ENCODE data around the gene ZNF79. TPM values are rescaled to one million over a fixed set of nuclear protein-coding genes. Genes with fewer than 3 reads are reported as not detected.
A peak's percentile ranks its signal among the peaks of the same experiment; 100 is the strongest.

Gene ZNF79
- polyA plus RNA-seq, 1 donor = 5.7 TPM

DNA sequence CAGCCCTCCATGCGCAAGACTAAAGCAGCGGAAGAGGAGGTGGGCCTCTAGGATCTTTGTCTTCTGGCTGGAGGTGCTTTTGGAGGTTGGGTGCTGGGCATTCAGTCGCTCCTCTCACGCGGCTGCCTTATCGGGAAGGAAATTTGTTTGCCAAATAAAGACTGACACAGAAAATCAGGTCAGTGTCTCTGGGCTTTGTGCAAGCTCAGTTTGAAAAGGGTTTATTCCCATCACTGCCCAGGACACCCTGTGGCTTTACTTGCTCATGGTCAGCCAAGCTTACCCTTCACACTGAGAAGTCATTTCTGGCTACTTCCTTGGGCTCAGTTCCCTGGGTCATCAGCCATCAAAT, 16.7 kb upstream of the ZNF79 start:
- peaks cover 4% of the 10 kb centered on the region for H3K4me1 ChIP-seq (ENCODE audit: control insufficient read depth, insufficient read depth, low read length)
- H3K27ac ChIP-seq (ENCODE audit: low read length) = no peak overlapping the region
- no CpG with 5 or more reads among the region's 6 CpGs for WGBS (ENCODE audit: insufficient coverage, low lambda C conversion rate)
- peaks cover 61% of the 10 kb centered on the region for H3K36me3 ChIP-seq (ENCODE audit: control insufficient read depth, insufficient read depth, low read length)
- DNase-seq = no peak
- no peak overlapping the region for H3K4me3 ChIP-seq (ENCODE audit: low read length)
- no peaks in the 10 kb centered on the region for H3K9me3 ChIP-seq (ENCODE audit: control insufficient read depth, low read depth, low read length)
- H3K27me3 ChIP-seq (ENCODE audit: control insufficient read depth, insufficient read depth, low read length) = no peaks in the 10 kb centered on the region

DNA sequence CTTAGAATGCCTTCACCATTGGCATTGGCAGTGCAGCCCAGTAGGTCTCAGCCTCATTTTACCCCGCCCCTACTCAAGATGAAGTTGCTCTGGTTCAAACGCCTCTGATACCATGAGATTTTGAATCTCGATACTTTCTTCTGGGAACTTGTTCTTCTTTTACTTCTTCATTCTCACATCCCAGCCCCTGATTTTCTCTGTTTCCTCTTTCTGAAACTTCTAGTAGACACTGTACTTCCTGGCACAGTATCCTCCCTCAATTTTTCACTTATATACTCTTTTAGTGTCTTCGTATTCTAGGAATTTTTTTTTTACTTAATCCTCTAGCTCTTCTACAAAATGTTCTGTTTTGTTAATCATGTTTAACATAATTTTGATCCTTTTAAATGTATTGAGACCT, 13.1 kb upstream of the ZNF79 start:
- no peaks in the 10 kb centered on the region for H3K27me3 ChIP-seq (ENCODE audit: control insufficient read depth, insufficient read depth, low read length)

GRCh38 chr9:127415141-127415540, 9.0 kb upstream of the ZNF79 start:
- peaks cover 18% of the 10 kb centered on the region for H3K36me3 ChIP-seq (ENCODE audit: control insufficient read depth, insufficient read depth, low read length)
- no peak overlapping the region for H3K4me3 ChIP-seq (ENCODE audit: low read length)
- H3K4me1 ChIP-seq (ENCODE audit: control insufficient read depth, insufficient read depth, low read length) = peaks cover 46% of the 10 kb centered on the region
- H3K27ac ChIP-seq (ENCODE audit: low read length) = peak overlapping the region; percentile 32
- DNase-seq = no peak
- H3K27me3 ChIP-seq (ENCODE audit: control insufficient read depth, insufficient read depth, low read length) = no peaks in the 10 kb centered on the region
- H3K9me3 ChIP-seq (ENCODE audit: control insufficient read depth, low read depth, low read length) = no peaks in the 10 kb centered on the region
- WGBS (ENCODE audit: insufficient coverage, low lambda C conversion rate) = 78% methylated on average over 1 of the region's 4 CpGs

More for the DNA sequence above, 13.1 kb upstream of the ZNF79 start:
- Histone ChIP-seq H3K4me3 (ENCODE audit: low read length) (no peak overlapping the region), H3K9me3 (ENCODE audit: control insufficient read depth, low read depth, low read length) (no peaks in the 10 kb centered on the region), H3K36me3 (ENCODE audit: control insufficient read depth, insufficient read depth, low read length) (peaks cover 28% of the 10 kb centered on the region), H3K27ac (ENCODE audit: low read length) (peak overlapping the region; percentile 85), H3K4me1 (ENCODE audit: control insufficient read depth, insufficient read depth, low read length) (peaks cover 21% of the 10 kb centered on the region)
- 89% methylated on average over 3 of the region's 4 CpGs for whole genome bisulfite sequencing (ENCODE audit: insufficient coverage, low lambda C conversion rate)
- DNase-seq = no peak

DNA sequence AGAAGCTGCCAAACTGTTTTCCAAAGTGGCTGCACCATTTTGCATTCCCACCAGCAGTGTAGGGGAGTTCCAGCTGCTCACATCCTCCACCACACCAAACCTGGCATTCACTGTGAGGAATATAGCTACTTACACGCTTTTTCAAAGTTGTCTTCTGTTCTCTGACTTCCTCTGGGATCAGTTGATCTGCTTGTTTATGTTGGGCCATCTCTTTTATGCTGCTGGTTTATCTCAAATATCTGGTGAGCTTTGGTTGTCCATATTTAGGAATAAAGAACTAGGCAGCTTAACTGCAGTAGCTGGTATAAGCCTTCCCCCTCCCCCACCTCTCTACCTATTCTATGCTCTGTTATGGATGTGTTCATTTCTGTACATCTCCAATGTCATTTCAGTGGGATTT, 8.5 kb upstream of the ZNF79 start:
- Histone ChIP-seq H3K4me1 (ENCODE audit: control insufficient read depth, insufficient read depth, low read length) (peaks cover 46% of the 10 kb centered on the region), H3K36me3 (ENCODE audit: control insufficient read depth, insufficient read depth, low read length) (peaks cover 16% of the 10 kb centered on the region), H3K27me3 (ENCODE audit: control insufficient read depth, insufficient read depth, low read length) (no peaks in the 10 kb centered on the region), H3K4me3 (ENCODE audit: low read length) (no peak overlapping the region), H3K27ac (ENCODE audit: low read length) (peak overlapping the region; percentile 32), H3K9me3 (ENCODE audit: control insufficient read depth, low read depth, low read length) (no peaks in the 10 kb centered on the region)
- no CpG with 5 or more reads among the region's 1 CpG for WGBS (ENCODE audit: insufficient coverage, low lambda C conversion rate)
- DNase-seq = no peak

DNA sequence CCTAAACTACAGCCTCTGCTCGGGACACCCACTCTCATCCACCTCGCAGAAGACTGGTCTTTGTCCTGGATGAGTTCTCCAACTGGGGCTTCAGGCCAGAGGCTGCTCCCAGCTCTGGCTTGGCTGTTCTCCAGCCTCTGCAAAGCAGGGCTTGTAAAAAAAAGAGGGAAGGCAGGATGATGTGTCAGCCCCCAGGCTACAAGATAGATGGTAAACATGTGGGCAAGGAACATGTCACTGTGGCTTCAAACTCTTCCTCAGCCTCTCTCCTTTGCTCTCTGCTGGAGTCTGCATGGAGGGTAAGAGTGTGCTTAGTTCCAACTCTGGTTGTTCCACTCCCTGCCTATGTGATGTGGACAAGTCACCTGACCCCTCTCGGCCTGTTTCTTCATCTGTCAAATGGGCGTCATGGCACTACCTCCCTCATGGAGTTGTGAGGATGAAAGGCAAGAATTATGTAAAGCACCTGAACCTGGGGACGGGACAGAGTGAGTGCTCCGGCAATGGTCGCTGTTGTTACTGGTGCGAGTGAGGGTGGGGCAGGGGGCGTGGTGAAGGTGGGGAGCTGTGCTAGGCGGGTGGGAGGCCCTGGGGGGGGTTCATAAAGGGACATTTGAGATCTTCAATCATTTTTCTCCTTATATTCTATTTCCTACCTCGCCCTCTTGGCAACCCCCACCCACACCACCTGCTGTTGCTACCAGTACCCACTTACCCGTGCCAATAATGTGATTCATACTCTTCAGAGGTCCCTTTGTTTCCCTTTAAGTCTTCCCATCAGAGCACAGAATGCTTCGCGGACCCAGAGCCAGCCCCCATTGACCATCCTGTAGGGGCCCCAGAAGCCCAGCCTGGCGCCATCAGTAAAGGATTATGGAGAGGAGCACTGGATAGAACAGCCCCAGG, 6.8 kb upstream of the ZNF79 start:
- 100% methylated on average over 1 of the region's 15 CpGs for WGBS (ENCODE audit: insufficient coverage, low lambda C conversion rate)
- Histone ChIP-seq H3K4me1 (ENCODE audit: control insufficient read depth, insufficient read depth, low read length) (peaks cover 55% of the 10 kb centered on the region), H3K27me3 (ENCODE audit: control insufficient read depth, insufficient read depth, low read length) (no peaks in the 10 kb centered on the region), H3K27ac (ENCODE audit: low read length) (peak overlapping the region; percentile 75), H3K4me3 (ENCODE audit: low read length) (no peak overlapping the region), H3K36me3 (ENCODE audit: control insufficient read depth, insufficient read depth, low read length) (peaks cover 11% of the 10 kb centered on the region), H3K9me3 (ENCODE audit: control insufficient read depth, low read depth, low read length) (no peaks in the 10 kb centered on the region)
- no peak for DNase-seq

DNA sequence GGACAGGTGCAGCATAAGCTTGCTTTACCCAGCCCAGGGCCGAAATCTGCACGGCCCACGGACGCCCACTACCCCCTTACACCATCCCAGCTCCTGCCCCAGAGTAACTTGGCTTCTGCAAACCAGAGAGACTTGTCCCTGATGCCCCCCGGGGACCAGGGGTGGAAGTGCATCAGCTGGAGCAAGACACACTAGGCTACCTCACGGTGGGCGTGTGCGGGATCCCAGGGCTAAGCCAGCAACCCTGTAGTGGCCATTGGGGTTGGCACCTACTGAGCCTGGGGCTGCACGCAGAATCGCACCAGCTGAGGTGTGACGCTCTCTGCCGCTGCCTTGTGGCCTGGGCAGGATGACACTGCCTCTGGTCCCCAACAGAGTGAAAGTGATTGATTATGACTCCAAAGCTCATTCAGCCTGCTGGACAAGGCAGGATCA, 6.1 kb upstream of the ZNF79 start:
- Histone ChIP-seq H3K4me1 (ENCODE audit: control insufficient read depth, insufficient read depth, low read length) (peaks cover 53% of the 10 kb centered on the region), H3K27me3 (ENCODE audit: control insufficient read depth, insufficient read depth, low read length) (no peaks in the 10 kb centered on the region), H3K27ac (ENCODE audit: low read length) (peak overlapping the region; percentile 75), H3K9me3 (ENCODE audit: control insufficient read depth, low read depth, low read length) (no peaks in the 10 kb centered on the region), H3K4me3 (ENCODE audit: low read length) (no peak overlapping the region), H3K36me3 (ENCODE audit: control insufficient read depth, insufficient read depth, low read length) (peaks cover 9% of the 10 kb centered on the region)
- WGBS (ENCODE audit: insufficient coverage, low lambda C conversion rate) = no CpG with 5 or more reads among the region's 12 CpGs
- DNase-seq = peak; percentile 32 to 65

DNA sequence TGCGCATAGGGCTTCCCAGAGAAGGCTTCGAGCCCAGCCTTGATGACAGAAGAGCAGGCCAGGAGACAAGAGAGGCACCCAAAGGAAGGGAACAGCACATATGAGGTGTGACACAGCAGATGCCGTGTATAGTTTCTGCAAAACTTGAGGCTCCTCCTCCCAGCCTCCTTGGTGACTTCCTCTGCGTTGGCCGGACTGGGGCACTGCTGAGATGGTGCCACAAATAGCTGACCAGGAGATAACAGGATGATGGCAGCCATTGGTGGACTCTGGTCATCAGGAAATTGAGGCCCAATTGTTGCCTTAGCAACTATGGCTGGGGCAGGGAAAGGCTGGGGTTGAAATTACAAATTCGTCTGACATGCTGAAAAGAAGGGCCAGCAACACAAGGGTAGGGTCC, 4.8 kb upstream of the ZNF79 start:
- Histone ChIP-seq H3K9me3 (ENCODE audit: control insufficient read depth, low read depth, low read length) (no peaks in the 10 kb centered on the region), H3K36me3 (ENCODE audit: control insufficient read depth, insufficient read depth, low read length) (peaks cover 9% of the 10 kb centered on the region), H3K27ac (ENCODE audit: low read length) (peak overlapping the region; percentile 75), H3K4me3 (ENCODE audit: low read length) (no peak overlapping the region), H3K27me3 (ENCODE audit: control insufficient read depth, insufficient read depth, low read length) (no peaks in the 10 kb centered on the region), H3K4me1 (ENCODE audit: control insufficient read depth, insufficient read depth, low read length) (peaks cover 49% of the 10 kb centered on the region)
- peak; percentile 37 to 62 for DNase-seq
- no CpG with 5 or more reads among the region's 6 CpGs for WGBS (ENCODE audit: insufficient coverage, low lambda C conversion rate)

DNA sequence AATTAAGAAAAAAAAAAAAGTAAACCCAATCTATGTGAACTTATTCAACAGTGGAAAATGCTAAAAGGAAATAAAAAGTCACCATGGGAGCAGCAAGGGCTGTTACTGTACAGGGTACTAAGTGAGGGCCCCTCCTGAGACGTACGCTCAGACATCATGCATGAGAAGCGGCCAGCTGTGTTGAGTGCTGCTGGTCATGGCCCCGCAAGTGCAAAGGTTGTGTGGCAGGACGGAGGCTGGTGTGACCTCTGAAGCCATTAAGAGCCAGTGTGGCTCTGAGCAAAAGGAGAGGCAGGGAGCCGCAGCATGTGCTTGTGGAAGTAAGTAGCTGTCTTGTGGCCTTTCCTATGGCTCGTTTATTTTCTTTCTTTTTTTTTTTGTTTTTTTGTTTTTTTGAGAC, 3.1 kb upstream of the ZNF79 start:
- Histone ChIP-seq H3K27ac (ENCODE audit: low read length) (peak overlapping the region; percentile 88), H3K27me3 (ENCODE audit: control insufficient read depth, insufficient read depth, low read length) (no peaks in the 10 kb centered on the region), H3K4me3 (ENCODE audit: low read length) (no peak overlapping the region), H3K9me3 (ENCODE audit: control insufficient read depth, low read depth, low read length) (no peaks in the 10 kb centered on the region), H3K4me1 (ENCODE audit: control insufficient read depth, insufficient read depth, low read length) (peaks cover 38% of the 10 kb centered on the region), H3K36me3 (ENCODE audit: control insufficient read depth, insufficient read depth, low read length) (peaks cover 9% of the 10 kb centered on the region)
- WGBS (ENCODE audit: insufficient coverage, low lambda C conversion rate) = no CpG with 5 or more reads among the region's 7 CpGs
- peak; percentile 38 to 43 for DNase-seq

- peak; percentile 30 to 31 for DNase-seq
- Histone ChIP-seq H3K4me3 (ENCODE audit: low read length) (peak overlapping the region; percentile 88), H3K27me3 (ENCODE audit: control insufficient read depth, insufficient read depth, low read length) (no peaks in the 10 kb centered on the region), H3K27ac (ENCODE audit: low read length) (peak overlapping the region; percentile 88), H3K4me1 (ENCODE audit: control insufficient read depth, insufficient read depth, low read length) (peaks cover 35% of the 10 kb centered on the region), H3K36me3 (ENCODE audit: control insufficient read depth, insufficient read depth, low read length) (peaks cover 9% of the 10 kb centered on the region), H3K9me3 (ENCODE audit: control insufficient read depth, low read depth, low read length) (no peaks in the 10 kb centered on the region)
- no CpG with 5 or more reads among the region's 10 CpGs for WGBS (ENCODE audit: insufficient coverage, low lambda C conversion rate)
Observed at GRCh38 chr9:127422133-127422782, 1.9 kb upstream of the ZNF79 start.

DNA sequence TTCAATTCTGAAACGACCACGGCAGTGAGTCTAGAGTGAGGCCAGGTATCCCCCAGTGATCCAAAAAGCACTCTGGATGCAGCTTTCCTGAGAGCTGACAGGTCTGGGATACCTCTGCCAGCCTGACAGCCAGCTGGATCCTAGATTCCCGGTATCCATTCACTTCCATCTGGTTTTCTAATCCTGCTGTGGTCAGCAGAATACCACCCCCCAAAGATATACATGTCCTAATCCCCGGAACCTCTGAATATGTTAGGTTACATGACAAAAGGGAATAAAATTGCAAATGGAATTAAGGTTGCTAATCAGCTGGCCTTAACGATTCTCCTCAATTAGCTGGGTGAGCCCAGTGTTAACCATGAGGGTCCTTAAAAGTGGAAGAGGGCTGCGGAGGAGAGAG, 1.4 kb upstream of the ZNF79 start:
- no peaks in the 10 kb centered on the region for H3K9me3 ChIP-seq (ENCODE audit: control insufficient read depth, low read depth, low read length)
- 60% methylated on average over 1 of the region's 6 CpGs for WGBS (ENCODE audit: insufficient coverage, low lambda C conversion rate)
- H3K4me3 ChIP-seq (ENCODE audit: low read length) = peak overlapping the region; percentile 88
- peak overlapping the region; percentile 88 for H3K27ac ChIP-seq (ENCODE audit: low read length)
- no peaks in the 10 kb centered on the region for H3K27me3 ChIP-seq (ENCODE audit: control insufficient read depth, insufficient read depth, low read length)
- peaks cover 7% of the 10 kb centered on the region for H3K36me3 ChIP-seq (ENCODE audit: control insufficient read depth, insufficient read depth, low read length)
- H3K4me1 ChIP-seq (ENCODE audit: control insufficient read depth, insufficient read depth, low read length) = peaks cover 31% of the 10 kb centered on the region
- no peak for DNase-seq

Data from large intestine (tissue), 3 donors.